Measurements from ENCODE around the gene MAGI2. TPM values are rescaled to one million over a fixed set of nuclear protein-coding genes. Genes with fewer than 3 reads are reported as not detected.

Gene MAGI2
- total RNA-seq, 2 experiments from 2014 or later: 0.03 to 0.17 TPM

GRCh38 chr7:78063758-78064157 is 1389.7 kb downstream of the MAGI2 start:
- TF ChIP-seq EZH2phosphoT487 (IDR thresholded peaks at IDR 0.05; ENCODE audit: borderline replicate concordance, low read depth, low read length): no peak
- TF ChIP-seq CTCF (conservative IDR thresholded peaks at IDR 0.05; ENCODE audit: low read length): no peak
- no peak for DNase-seq (ENCODE audit: low spot score)
- Histone ChIP-seq H3K4me3 (ENCODE audit: low read depth, low read length, poor library complexity, severe bottlenecking) (no peak overlapping the region), H4K20me1 (ENCODE audit: insufficient read depth, low read length) (no peaks in the 10 kb centered on the region), H3K36me3 (ENCODE audit: insufficient read depth, low read length) (no peaks in the 10 kb centered on the region), H2AFZ (ENCODE audit: low read length) (no peak overlapping the region), H3K4me1 (ENCODE audit: insufficient read depth, low read length, poor library complexity, severe bottlenecking) (no peaks in the 10 kb centered on the region), H3K9me2 (ENCODE audit: insufficient read depth, low read length) (no peaks in the 10 kb centered on the region), H3K27ac (ENCODE audit: low read depth, low read length, poor library complexity, severe bottlenecking) (no peak overlapping the region), H3K4me2 (ENCODE audit: low read length) (no peak overlapping the region), H3K79me2 (ENCODE audit: insufficient read depth, low read depth, low read length) (no peaks in the 10 kb centered on the region), H3K9me3 (ENCODE audit: low read length) (no peaks in the 10 kb centered on the region)
- CTCF ChIA-PET (ENCODE audit: unreplicated experiment): no interaction called here
- BruUV-seq (replicated peaks): no TSS peak
- POLR2A ChIA-PET: interaction anchor here (0.7 kb wide), 1 partner anchor 500 kb away, joined by 3 read pairs; no protein-coding TSS in a partner anchor
- intact Hi-C loops (cut with micrococcal nuclease; ENCODE audit: unreplicated experiment): no loop called here

- no peak for DNase-seq (ENCODE audit: low spot score)
- no peak overlapping the region for H3K4me3 ChIP-seq (ENCODE audit: low read depth, low read length, poor library complexity, severe bottlenecking)
- H3K4me2 ChIP-seq (ENCODE audit: low read length): no peak overlapping the region
- no peak overlapping the region for H3K27ac ChIP-seq (ENCODE audit: low read depth, low read length, poor library complexity, severe bottlenecking)
- no peaks in the 10 kb centered on the region for H3K9me2 ChIP-seq (ENCODE audit: insufficient read depth, low read length)
- H3K9me3 ChIP-seq (ENCODE audit: low read length): no peaks in the 10 kb centered on the region
- intact Hi-C loops (cut with micrococcal nuclease; ENCODE audit: unreplicated experiment): no loop called here
- no peaks in the 10 kb centered on the region for H3K36me3 ChIP-seq (ENCODE audit: insufficient read depth, low read length)
- TF ChIP-seq CTCF (conservative IDR thresholded peaks at IDR 0.05; ENCODE audit: low read length) (no peak), EZH2phosphoT487 (IDR thresholded peaks at IDR 0.05; ENCODE audit: borderline replicate concordance, low read depth, low read length) (no peak)
- H4K20me1 ChIP-seq (ENCODE audit: insufficient read depth, low read length): no peaks in the 10 kb centered on the region
- no peaks in the 10 kb centered on the region for H3K79me2 ChIP-seq (ENCODE audit: insufficient read depth, low read depth, low read length)
- ChIA-PET POLR2A (interaction anchor here (0.7 kb wide), 1 partner anchor 42 kb away, joined by 4 read pairs; no protein-coding TSS in a partner anchor), CTCF (ENCODE audit: unreplicated experiment) (no interaction called here)
- H2AFZ ChIP-seq (ENCODE audit: low read length): no peak overlapping the region
- no peaks in the 10 kb centered on the region for H3K4me1 ChIP-seq (ENCODE audit: insufficient read depth, low read length, poor library complexity, severe bottlenecking)
- BruUV-seq (replicated peaks): no TSS peak
Measured at GRCh38 chr7:78062214-78062613, 1391.3 kb downstream of the MAGI2 start.

- ChIA-PET POLR2A (interaction anchor here (0.6 to 0.7 kb wide), 2 partner anchors 37 to 618 kb away, joined by 3 to 4 read pairs; no protein-coding TSS in a partner anchor), CTCF (ENCODE audit: unreplicated experiment) (no interaction called here)
- DNase-seq (ENCODE audit: low spot score): no peak
- no peak overlapping the region for H2AFZ ChIP-seq (ENCODE audit: low read length)
- BruUV-seq (replicated peaks): no TSS peak
- no peak overlapping the region for H3K4me3 ChIP-seq (ENCODE audit: low read depth, low read length, poor library complexity, severe bottlenecking)
- no peaks in the 10 kb centered on the region for H4K20me1 ChIP-seq (ENCODE audit: insufficient read depth, low read length)
- H3K4me2 ChIP-seq (ENCODE audit: low read length): no peak overlapping the region
- no peak overlapping the region for H3K27ac ChIP-seq (ENCODE audit: low read depth, low read length, poor library complexity, severe bottlenecking)
- intact Hi-C loops (cut with micrococcal nuclease; ENCODE audit: unreplicated experiment): no loop called here
- no peaks in the 10 kb centered on the region for H3K79me2 ChIP-seq (ENCODE audit: insufficient read depth, low read depth, low read length)
- no peaks in the 10 kb centered on the region for H3K36me3 ChIP-seq (ENCODE audit: insufficient read depth, low read length)
- H3K9me3 ChIP-seq (ENCODE audit: low read length): no peaks in the 10 kb centered on the region
- no peaks in the 10 kb centered on the region for H3K9me2 ChIP-seq (ENCODE audit: insufficient read depth, low read length)
- no peak for TF ChIP-seq EZH2phosphoT487 (IDR thresholded peaks at IDR 0.05; ENCODE audit: borderline replicate concordance, low read depth, low read length)
- TF ChIP-seq CTCF (conservative IDR thresholded peaks at IDR 0.05; ENCODE audit: low read length): no peak
- no peaks in the 10 kb centered on the region for H3K4me1 ChIP-seq (ENCODE audit: insufficient read depth, low read length, poor library complexity, severe bottlenecking)
Measured at GRCh38 chr7:78057571-78057970, 1395.9 kb downstream of the MAGI2 start.
